GM21515 (cell line): Measurements from ENCODE around the gene HJV.

ENCODE experiments used
- ATAC-seq: cut with Tn5 transposase; IDR thresholded peaks from one replicate; pipeline ENCODE4 v1.9.1; 2021; ENCODE audit not compliant: unreplicated experiment

The HJV gene

DNA sequence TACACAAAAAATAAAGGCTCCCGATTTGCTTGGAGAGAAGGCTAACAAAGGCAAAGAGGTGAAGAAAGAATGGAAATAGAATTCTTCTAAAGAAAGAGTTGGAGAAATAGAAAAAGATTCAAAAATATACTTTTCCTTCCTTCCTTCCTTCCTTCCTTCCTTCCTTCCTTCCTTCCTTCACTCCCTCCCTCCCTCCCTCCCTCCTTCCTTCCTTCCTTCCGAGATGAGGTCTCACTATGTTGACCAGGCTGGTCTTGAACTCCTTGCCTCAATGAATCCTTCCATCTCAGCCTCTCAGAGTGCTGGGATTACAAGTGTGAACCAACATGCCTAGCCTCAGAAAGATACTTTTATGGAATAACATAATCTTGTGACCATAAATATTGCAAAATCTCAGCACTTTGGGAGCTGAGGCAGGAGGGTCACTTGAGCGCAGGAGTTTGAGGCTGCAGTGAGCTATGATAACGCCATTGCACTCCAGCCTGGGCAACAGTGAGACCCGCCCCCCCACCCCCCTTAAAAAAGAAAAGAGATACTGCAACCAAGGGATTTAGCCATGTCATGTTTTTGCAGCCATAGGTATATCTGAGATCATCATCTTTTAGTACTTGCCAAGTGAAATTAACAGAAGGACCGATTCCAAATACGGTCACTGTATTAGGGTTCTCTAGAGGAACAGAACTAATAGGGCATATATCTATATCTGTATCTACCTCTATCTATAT lies 1.0 kb upstream of the HJV start:
- no peak for ATAC-seq

GRCh38 chr1:146021050-146021445 lies 487 bp downstream of the HJV start:
- no peak for ATAC-seq

DNA sequence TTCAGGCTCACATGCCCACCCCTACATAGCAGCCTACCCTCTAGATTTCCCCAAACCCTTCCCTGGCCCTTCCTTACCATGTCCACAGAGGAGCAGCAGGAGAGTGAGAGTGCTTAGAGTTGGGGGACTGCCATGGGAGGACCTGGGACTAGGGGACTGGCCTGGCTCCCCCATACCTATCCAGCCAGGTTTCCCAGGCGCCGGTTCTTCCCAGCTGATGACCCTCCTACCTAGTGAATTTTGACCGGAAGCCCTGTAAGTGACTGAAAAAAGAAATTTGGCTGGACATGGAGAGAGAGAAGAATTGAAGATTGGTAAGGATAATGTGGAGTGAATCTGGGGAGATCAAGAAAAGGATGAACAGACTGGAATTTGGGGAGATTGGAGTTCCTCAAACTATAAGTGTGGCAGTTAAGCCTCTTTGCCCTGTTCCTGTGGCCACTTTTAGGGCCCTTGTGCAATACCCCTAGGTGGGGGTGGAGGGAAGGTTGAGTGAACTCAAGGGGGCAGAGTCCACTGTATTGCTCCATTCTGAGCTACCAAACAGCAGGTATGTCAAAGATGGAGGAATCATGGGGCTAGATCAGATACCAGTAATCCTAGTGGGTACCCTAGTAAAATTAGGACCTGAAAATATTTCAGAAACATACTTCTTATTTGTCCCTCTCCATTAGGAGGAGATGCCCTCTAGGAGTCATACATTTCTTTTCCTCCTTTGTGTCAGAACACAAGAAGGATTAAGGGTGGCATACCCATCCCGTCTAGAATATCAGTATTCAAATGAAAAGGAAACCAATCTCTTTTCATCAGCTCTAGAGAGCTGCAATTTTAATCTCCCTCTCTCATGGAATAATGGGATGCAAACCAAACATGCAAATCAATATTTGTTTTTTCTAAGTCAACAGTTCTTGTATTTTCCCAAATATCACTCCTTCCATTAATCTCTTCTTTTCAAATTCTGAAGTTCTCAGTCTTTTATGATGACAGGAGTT lies 1.2 kb downstream of the HJV start:
- ATAC-seq: no peak

- no peak for ATAC-seq
These were observed 2.1 kb downstream of the HJV start for GRCh38 chr1:146019231-146020057.

DNA sequence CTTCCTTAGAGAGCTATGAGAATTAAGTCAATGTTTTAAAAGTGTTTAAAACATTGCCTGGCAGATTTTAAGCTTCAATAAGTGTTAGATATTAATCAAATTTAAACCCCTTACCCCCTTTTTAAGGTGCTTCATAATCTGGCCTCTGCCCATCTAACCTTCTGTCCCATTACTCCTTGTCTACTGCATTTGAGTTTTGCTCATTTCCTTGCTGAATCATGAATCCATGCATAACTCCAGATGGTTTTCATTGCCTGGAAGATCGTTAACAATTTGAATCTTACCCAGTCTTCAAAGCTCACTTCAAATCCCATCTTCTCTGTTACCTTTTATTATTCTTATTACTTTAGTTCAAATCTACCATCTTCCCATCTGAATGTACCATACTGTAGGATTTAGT lies 4.6 kb downstream of the HJV start:
- ATAC-seq: no peak

DNA sequence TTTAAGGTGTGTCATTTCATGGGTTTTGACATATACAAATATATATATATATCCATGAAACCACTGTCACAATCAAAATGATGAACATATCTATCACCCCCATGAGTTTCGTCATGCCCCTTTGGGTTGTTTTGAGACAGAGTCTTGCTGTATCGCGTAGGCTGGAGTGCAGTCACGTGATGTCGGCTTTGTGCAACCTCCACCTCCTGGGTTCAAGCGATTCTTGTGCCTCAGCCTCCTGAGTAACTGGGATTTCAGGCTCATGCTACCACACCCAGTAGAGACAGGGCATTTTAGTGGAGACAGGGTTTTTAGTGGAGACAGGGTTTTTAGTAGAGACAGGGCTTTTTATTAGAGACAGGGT lies 8.0 kb downstream of the HJV start:
- no peak for ATAC-seq

DNA sequence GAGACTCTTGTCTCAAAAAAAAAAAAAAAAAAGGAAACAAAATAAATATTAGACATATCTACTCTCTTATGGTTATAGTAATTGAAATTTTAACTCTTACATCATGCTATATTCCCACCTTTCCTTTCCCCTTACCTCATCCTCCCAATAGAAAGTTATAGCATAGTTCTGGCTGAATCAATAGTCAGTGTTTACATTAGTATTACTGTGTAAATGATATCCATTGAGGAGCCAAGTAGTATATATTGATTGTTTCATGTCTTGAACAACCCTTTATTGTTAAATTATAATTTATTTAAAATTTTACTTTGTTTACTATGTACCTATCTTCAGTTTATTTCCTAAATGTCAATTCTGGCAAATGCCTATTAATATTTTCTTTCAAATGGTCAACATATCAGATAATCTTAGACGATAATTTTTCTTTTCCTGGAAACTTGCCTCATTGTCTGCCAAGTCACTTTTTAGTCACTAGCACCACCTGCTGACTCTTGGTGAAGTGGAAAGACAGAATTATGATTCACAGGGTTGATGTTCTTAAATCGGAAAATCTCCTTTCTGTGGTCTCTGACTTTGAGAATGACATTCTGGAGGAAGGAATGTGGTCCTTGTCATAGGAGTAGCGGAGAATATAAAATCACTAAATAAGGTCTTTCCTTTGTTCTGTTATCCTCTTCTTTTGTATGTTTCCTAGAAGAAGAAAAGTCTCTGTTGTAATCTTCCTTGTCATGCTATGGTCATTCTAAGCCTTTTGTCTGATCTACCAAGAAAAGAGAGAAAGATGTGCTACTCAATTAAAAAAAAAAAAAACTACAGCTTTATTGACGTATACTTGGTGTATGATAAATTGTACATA lies 8.6 kb downstream of the HJV start:
- ATAC-seq: no peak

DNA sequence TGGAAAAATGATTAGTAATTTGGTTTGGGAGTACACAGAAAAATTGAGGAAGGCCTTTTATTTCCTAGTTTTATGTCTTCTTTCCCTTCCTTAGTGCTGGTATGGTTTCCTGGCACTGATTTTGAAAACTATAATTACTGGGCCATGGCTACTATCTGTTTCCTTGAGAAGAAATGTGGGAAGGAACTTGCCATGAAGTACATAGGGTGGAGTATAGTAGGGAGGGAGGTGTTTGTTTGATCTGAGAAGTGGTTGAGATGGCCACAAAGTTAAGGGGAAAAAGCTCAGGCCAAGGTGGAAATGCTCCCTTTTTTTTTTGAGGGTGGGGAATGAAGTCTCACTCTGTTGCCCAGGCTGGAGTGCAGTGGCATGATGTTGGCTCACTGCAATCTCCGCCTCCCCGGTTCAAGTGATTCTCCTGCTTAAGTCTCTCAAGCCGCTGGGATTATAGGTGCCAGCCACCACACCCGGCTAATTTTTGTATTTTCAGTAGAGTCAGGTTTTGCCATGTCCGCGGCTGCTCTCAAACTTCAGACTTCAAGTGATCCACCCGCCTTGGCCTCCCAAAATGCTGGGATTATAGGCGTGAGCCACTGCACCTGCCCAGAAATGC lies 11.3 kb downstream of the HJV start:
- no peak for ATAC-seq

- ATAC-seq: no peak
These were observed 13.9 kb downstream of the HJV start for GRCh38 chr1:146007489-146008133.

DNA sequence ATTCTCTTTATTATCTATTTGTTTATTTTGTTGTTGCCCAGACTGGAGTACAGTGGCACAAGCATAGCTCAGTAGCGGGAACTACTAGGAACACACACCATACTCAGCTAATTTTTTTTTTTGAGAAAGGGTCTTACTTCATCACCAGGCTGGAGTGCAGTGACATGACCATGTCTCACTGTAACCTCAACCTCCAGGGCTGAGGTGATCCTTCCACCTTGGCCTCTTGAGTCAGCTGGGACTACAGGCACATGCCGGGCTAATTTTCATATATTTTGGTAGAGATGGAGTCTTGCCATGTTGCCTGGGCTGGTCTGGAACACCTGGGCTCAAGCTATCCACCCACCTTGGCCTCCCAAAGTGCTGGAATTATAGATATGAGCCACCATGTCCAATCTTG lies 19.8 kb downstream of the HJV start:
- ATAC-seq: no peak

DNA sequence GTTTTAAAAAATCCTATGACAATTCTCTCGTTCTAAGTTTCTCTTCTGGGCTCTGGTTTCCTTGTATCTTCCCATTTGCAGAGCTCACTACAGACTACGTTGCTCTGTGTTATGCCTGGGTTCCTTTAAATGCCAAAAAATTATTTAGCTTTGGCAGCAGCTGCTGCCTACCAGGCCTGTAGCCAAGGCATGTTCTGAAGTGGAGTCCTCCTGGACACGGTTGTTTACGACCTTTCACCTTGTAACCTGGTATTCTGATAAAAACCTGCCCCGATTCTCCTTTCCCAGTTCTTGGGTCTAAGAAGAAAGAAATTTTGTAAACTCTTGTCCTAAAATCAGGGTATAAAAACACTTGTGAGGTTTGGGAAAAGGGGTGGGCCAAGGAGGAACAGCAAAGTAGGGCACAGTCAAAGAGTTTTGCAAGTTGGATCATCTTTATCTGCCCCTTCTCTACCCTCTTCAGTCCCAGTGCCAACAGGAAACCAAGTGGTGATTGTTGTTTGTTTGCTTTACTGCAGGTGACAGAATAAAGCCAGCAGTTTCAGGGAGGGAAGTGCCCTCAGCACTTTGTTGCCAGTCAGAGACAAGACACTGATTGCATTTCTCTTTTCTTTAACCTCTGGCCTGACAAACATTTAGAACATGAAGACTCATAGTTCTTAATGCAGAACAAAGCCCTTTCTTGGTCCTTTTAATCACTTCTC lies 22.1 kb downstream of the HJV start:
- no peak for ATAC-seq

- ATAC-seq: no peak
These were observed 23.9 kb downstream of the HJV start for GRCh38 chr1:145997718-145998023.

DNA sequence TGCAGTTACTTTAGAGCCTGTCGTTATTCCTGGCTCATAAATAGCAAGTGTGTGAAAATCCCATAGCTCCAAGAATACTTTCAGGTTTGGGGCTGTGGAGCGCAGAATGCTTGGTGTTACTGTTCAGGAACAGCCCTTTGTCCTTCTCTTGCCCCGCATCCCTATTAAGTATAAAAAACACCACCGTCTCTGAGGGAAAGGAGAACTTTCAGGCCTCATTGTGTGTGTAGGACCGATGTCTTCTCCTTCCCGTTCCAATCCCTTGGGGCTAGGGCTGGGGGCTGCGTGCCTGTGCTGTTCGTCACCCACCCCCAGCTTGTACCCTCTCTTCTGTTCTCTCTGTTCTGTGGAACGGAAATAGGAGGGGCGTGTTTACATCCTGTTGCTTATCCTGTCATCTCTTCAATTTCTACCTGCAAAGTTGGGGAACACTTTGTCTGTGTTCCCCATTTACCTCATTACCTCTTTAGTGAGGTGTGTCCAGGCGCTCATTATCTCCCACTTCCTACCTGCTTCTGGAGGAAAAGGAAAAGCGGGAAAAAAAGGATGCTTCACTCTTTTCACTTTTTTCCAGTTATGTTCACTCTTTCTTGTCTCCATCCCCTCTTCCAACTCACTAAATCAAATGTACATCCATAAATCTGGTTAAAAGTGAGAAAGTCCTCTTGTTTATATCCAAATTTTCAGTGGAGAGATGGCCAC lies 24.4 kb downstream of the HJV start:
- ATAC-seq: peak; percentile 32

DNA sequence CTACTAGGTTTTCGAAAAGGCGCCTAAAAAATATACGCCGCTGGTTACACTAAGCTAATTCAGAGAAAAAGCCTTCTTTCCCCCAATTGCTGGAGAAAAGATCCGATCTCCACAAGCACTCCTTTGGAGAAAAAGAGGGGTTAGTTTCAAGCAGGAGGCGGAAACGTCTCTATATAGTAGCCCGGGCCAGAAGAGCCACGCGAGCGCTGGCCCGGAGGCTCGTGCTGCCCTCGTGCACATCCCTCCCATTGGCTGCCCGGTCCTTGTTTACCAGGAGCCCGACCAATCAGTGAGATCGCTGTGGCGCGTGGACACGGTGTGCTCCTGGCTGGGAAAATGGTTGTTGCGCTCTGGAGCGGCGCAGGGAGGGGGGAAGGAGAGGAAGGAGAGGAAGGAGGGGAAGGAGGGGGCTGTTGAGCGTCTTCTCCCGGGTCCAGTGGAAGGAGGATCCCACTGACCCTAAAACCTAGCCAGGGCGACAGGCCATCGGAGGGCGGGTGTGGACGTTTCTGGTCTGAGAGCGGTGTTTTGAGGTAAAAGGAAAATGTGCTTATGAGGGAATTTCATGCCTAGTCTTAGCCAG lies 25.0 kb downstream of the HJV start, which contains the start of gene TXNIP:
TXNIP (minus strand) TSS at position 147 of the 583 bp plus-strand sequence. CDS start 313 bp downstream, outside the sequence.
- ATAC-seq: peak; percentile 82

DNA sequence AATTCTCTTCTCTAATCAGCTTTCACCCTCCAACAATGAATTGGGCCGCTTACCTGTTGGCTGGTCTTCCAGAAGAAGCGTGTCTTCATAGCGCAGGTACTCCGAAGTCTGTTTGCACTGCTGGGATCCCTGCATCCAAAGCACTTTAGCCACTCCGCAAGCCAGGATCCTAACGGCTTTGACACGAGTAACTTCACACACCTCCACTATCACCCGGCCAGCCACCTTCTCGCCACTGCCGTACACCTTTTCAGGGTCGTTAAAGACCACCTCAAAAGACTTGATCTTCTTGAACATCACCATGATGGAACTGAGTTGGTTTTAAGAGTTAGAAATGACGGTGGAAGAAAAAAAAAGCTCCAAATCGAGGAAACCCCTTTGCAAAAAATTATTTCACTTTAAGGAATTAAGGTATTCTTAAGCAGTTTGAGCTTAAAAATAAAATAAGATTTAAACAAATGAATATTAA lies 25.5 kb downstream of the HJV start:
- no peak for ATAC-seq

- ATAC-seq: no peak
These were observed 26.2 kb downstream of the HJV start for GRCh38 chr1:145995148-145995881.
